H1 (cell line): ENCODE measurements around the gene ACVR1. TPM values are rescaled to one million over a fixed set of nuclear protein-coding genes. Genes with fewer than 3 reads are reported as not detected.

Source experiments
- CTCF ChIA-PET: fragments of 300-600 bp; sonication (Branson Sonifier 250); formaldehyde crosslinking; loops from one replicate; lab custom pipeline; 2021; ENCODE audit not compliant: partially characterized antibody; lab: Charles Lee
- POLR2A ChIA-PET: fragments of 300-600 bp; sonication (Branson Sonifier 250); formaldehyde crosslinking; loops from one replicate; lab custom pipeline; 2021; ENCODE audit warnings: inconsistent platforms; ENCODE audit not compliant: partially characterized antibody; lab: Charles Lee
- DNase-seq, 2 experiments: peaks; one replicate each; pipeline versions ENCODE4 v3.0.0 to v3.0.0-alpha.2; 2010 to 2022; ENCODE audit warnings: low spot score in 2 of 2, low read depth in 1 of 2, mixed read lengths in 1 of 2
- FAIRE-seq: peaks from 2 replicates; lab custom pipeline; 2011; peaks lifted over from hg19 to GRCh38; lab: Jason Lieb, UNC
- H2AFZ ChIP-seq: 2 replicates; pipeline ENCODE4 v1.8.1; 2012; ENCODE audit warnings: low read length, inconsistent platforms
- H2AK5ac ChIP-seq: 2 replicates; pipeline ENCODE4 v1.6.1; 2013; ENCODE audit warnings: low read depth, low read length
- H2BK120ac ChIP-seq: replicated peaks from 2 replicates; pipeline ENCODE3; 2013; ENCODE audit warnings: low read depth, low read length, inconsistent platforms
- H2BK12ac ChIP-seq: 2 replicates; pipeline ENCODE4 v1.6.1; 2013; ENCODE audit warnings: low read depth, low read length
- H2BK15ac ChIP-seq: 2 replicates; pipeline ENCODE4 v1.6.1; 2013; ENCODE audit warnings: low read length
- H2BK20ac ChIP-seq: 2 replicates; pipeline ENCODE4 v1.6.1; 2013; ENCODE audit warnings: low read length
- H2BK5ac ChIP-seq: 2 replicates; pipeline ENCODE4 v1.6.1; 2013; ENCODE audit warnings: low read depth, low read length
- H3K14ac ChIP-seq: 2 replicates; pipeline ENCODE4 v1.6.1; 2013; ENCODE audit warnings: inconsistent platforms; ENCODE audit not compliant: insufficient read length
- H3K18ac ChIP-seq: 2 replicates; pipeline ENCODE4 v1.6.1; 2013; ENCODE audit warnings: low read length; ENCODE audit errors: extremely low read depth
- H3K23ac ChIP-seq: 2 replicates; pipeline ENCODE4 v1.6.1; 2013; ENCODE audit warnings: inconsistent platforms; ENCODE audit not compliant: insufficient read length
- H3K23me2 ChIP-seq: 2 replicates; pipeline ENCODE4 v1.6.1; 2013; ENCODE audit warnings: low read depth, low read length
- H3K27ac ChIP-seq: 2 replicates; pipeline ENCODE4 v1.6.1; 2011; ENCODE audit warnings: low read depth, low read length, inconsistent platforms
- H3K27me3 ChIP-seq, 4 experiments: replicated peaks in 1 of 4; 1 replicate in 1 of 4; 2 replicates in 3 of 4; pipeline versions ENCODE4 v1.6.1 to v1.8.1; 2011 to 2013; ENCODE audit warnings: low read length in 3 of 4, mild to moderate bottlenecking in 3 of 4, inconsistent platforms in 2 of 4, mixed read lengths in 2 of 4, moderate library complexity in 1 of 4; ENCODE audit not compliant: control insufficient read depth in 3 of 4, insufficient read depth in 3 of 4; ENCODE audit errors: extremely low read depth in 1 of 4
- H3K36me3 ChIP-seq, 4 experiments: 2 replicates each; pipeline versions ENCODE4 v1.6.1 to v1.8.1; 2011 to 2013; ENCODE audit warnings: mild to moderate bottlenecking in 4 of 4, low read length in 3 of 4, moderate library complexity in 2 of 4, control low read depth in 1 of 4, inconsistent platforms in 1 of 4; ENCODE audit not compliant: insufficient read depth in 4 of 4, control insufficient read depth in 2 of 4
- H3K4ac ChIP-seq: replicated peaks from 2 replicates; pipeline ENCODE3; 2013; ENCODE audit warnings: low read length, low read depth, mixed read lengths, inconsistent platforms; ENCODE audit not compliant: insufficient read length
- H3K4me1 ChIP-seq, 4 experiments: replicated peaks in 1 of 4; 1 replicate in 1 of 4; 2 replicates in 3 of 4; pipeline versions ENCODE4 v1.6.1 to v1.8.1; 2011 to 2013; ENCODE audit warnings: low read length in 3 of 4, inconsistent platforms in 2 of 4, mixed read lengths in 1 of 4; ENCODE audit not compliant: insufficient read depth in 4 of 4, control insufficient read depth in 3 of 4
- H3K4me2 ChIP-seq, 2 experiments: 2 replicates each; pipeline versions ENCODE4 v1.6.1 to v1.8.1; 2011 to 2013; ENCODE audit warnings: low read depth in 2 of 2, low read length in 2 of 2, control low read depth in 1 of 2, inconsistent platforms in 1 of 2, mild to moderate bottlenecking in 1 of 2; ENCODE audit not compliant: insufficient read depth in 1 of 2
- H3K4me3 ChIP-seq, 4 experiments: fragments of 200-600, 300-600 bp in 1 of 4; sonication (generic), shearing (Covaris generic), sonication (Bioruptor Twin) in 1 of 4; 2 replicates each; pipeline versions ENCODE4 v1.5.1 to v1.8.1; 2011 to 2016; ENCODE audit warnings: low read length in 4 of 4, low read depth in 3 of 4, control low read depth in 2 of 4, inconsistent platforms in 2 of 4, mild to moderate bottlenecking in 2 of 4, mixed read lengths in 1 of 4, moderate library complexity in 1 of 4; ENCODE audit not compliant: insufficient read depth in 2 of 4; ENCODE audit errors: extremely low read depth in 1 of 4
- H3K56ac ChIP-seq: replicated peaks from 2 replicates; pipeline ENCODE3; 2013; ENCODE audit warnings: low read depth, mild to moderate bottlenecking, mixed read lengths, low read length, inconsistent platforms; ENCODE audit not compliant: insufficient read length
- H3K79me1 ChIP-seq: 2 replicates; pipeline ENCODE4 v1.6.1; 2013; ENCODE audit warnings: low read depth, low read length, control low read depth
- H3K79me2 ChIP-seq, 2 experiments: 2 replicates each; pipeline versions ENCODE4 v1.6.1 to v1.8.1; 2012 to 2013; ENCODE audit warnings: low read length in 2 of 2, mild to moderate bottlenecking in 2 of 2, inconsistent platforms in 1 of 2; ENCODE audit not compliant: insufficient read depth in 2 of 2, control insufficient read depth in 1 of 2
- H3K9ac ChIP-seq, 4 experiments: replicated peaks in 1 of 4; 1 replicate in 1 of 4; 2 replicates in 3 of 4; pipeline versions ENCODE4 v1.6.1 to v1.8.1; 2011 to 2013; ENCODE audit warnings: low read depth in 3 of 4, low read length in 3 of 4, control low read depth in 2 of 4, mild to moderate bottlenecking in 2 of 4, moderate library complexity in 2 of 4, inconsistent platforms in 1 of 4; ENCODE audit errors: extremely low read depth in 1 of 4
- H3K9me3 ChIP-seq, 2 experiments: 2 replicates each; pipeline versions ENCODE4 v1.6.1 to v1.8.1; 2012 to 2013; ENCODE audit warnings: mild to moderate bottlenecking in 2 of 2, moderate library complexity in 2 of 2, control low read depth in 1 of 2, inconsistent platforms in 1 of 2, low read depth in 1 of 2, low read length in 1 of 2, mixed read lengths in 1 of 2; ENCODE audit not compliant: insufficient read depth in 2 of 2
- H4K20me1 ChIP-seq, 2 experiments: replicated peaks in 1 of 2; 2 replicates each; pipeline versions ENCODE3 to v1.8.1; 2011 to 2013; ENCODE audit warnings: inconsistent platforms in 2 of 2, low read length in 2 of 2, mild to moderate bottlenecking in 1 of 2; ENCODE audit not compliant: insufficient read depth in 2 of 2, control insufficient read depth in 1 of 2
- H4K5ac ChIP-seq: 2 replicates; pipeline ENCODE4 v1.6.1; 2013; ENCODE audit warnings: low read length, low read depth, mixed read lengths, inconsistent platforms; ENCODE audit not compliant: insufficient read length
- H4K8ac ChIP-seq: 2 replicates; pipeline ENCODE4 v1.8.0; 2013; ENCODE audit warnings: mild to moderate bottlenecking, moderate library complexity, low read length, inconsistent platforms; ENCODE audit not compliant: insufficient read depth; ENCODE audit errors: extremely low read depth
- H4K91ac ChIP-seq: replicated peaks from 2 replicates; pipeline ENCODE3; 2013; ENCODE audit warnings: low read length, mixed read lengths, inconsistent platforms; ENCODE audit not compliant: insufficient read length
- CBX5 ChIP-seq: fragments of 300-800, 300-1000 bp; sonication (generic); IDR thresholded peaks from 2 replicates; pipeline ENCODE4 v1.7.1; 2016; ENCODE audit warnings: antibody characterized with exemption, low read length, low read depth
- KDM4A ChIP-seq: IDR thresholded peaks from one replicate; pipeline ENCODE4 v1.7.1; 2012; ENCODE audit warnings: low read depth, mild to moderate bottlenecking, moderate library complexity, low read length, inconsistent platforms; ENCODE audit not compliant: severe bottlenecking
- POLR2A ChIP-seq, 2 experiments: IDR thresholded peaks; 1 replicate in 1 of 2; 2 replicates in 1 of 2; pipeline ENCODE4 v1.6.1; 2011; ENCODE audit warnings: low read depth in 2 of 2, low read length in 2 of 2, mild to moderate bottlenecking in 2 of 2; ENCODE audit errors: control extremely low read depth in 1 of 2
- WGBS, 2 experiments: shearing (Covaris generic) in 1 of 2; methylation state at CpG; one replicate each; pipeline versions ENCODE4 v1.1.6 to v1.1.7; 2013 to 2015; ENCODE audit warnings: low lambda C conversion rate in 2 of 2, mixed read lengths in 2 of 2, inconsistent platforms in 1 of 2, low coverage in 1 of 2, missing lambda C conversion rate in 1 of 2; ENCODE audit not compliant: insufficient replicate concordance in 2 of 2, insufficient coverage in 1 of 2, insufficient read length in 1 of 2; ENCODE audit errors: extremely low coverage in 1 of 2, missing lambda C conversion rate in 1 of 2; 5-methylcytosine and 5-hydroxymethylcytosine counted together
- polyA plus RNA-seq, 7 experiments: library from polyadenylated mRNA; depleted of rRNA in 3 of 7; stranded (reverse) in 5 of 7; unstranded in 2 of 7; fragments of >200 nt in 5 of 7; fragments of 200-250 nt in 2 of 7; gene quantifications; 1 replicate in 5 of 7; 2 replicates in 1 of 7; 4 replicates in 1 of 7; pipeline versions ENCODE4 v1.2.1 to v1.2.3, GENCODE V29; 2011 to 2013; ENCODE audit warnings: missing spikeins in 2 of 7, mixed read lengths in 2 of 7
- total RNA-seq: library from RNA; stranded (reverse); fragmentation: NEBNext Ultra II Directional; extraction: Animal tissue kit (Norgen Biotek cat#: 25700); gene quantifications from 2 replicates; pipeline ENCODE4 v1.2.1, GENCODE V29; 2021

ACVR1 gene
- total and polyA plus RNA-seq, 2 of the 8 experiments (the other 6 are each of a cell fraction or from before 2014, with no cell fraction given): 8.5 to 17.7 TPM

DNA sequence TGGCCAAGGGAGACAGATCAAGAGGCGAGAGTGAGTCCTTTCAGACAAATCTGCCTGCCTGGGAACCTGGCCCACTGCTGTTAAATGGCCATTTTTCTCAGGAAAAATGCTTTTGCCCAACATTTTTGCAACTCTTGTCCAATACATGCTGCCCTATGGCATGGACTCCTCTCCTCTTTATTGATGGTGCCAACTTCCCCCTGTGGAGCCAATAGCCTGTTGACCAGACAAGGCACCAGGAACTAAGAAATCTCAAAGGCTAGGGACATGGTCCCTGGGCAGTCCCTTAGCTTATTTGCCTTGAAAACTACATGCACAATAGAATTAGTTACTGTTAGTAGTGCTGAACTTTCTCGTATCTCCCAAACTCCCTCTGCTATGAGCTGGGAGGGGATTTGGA lies 155.6 kb downstream of the ACVR1 start:
- CTCF ChIA-PET: no interaction called here
- FAIRE-seq: no peak
- no peak overlapping the region for H2BK15ac ChIP-seq
- TF ChIP-seq KDM4A (no peak), CBX5 (no peak), POLR2A (IDR thresholded peaks at IDR 0.05; ENCODE audit: control extremely low read depth in 1 of 2, low read depth in 2 of 2, low read length in 2 of 2) (no peak)

More for the DNA sequence above, 155.6 kb downstream of the ACVR1 start:
- H2BK5ac ChIP-seq: no peak overlapping the region
- WGBS, 2 experiments: 93% methylated on average over 2 of the region's 2 CpGs; no CpG with 5 or more reads in 1 of the 2 experiments
- H3K4ac ChIP-seq: no peak overlapping the region
- H3K79me1 ChIP-seq: no peaks in the 10 kb centered on the region
- no peak overlapping the region for H2BK12ac ChIP-seq
- no peak overlapping the region for H4K5ac ChIP-seq
- POLR2A ChIA-PET: no interaction called here
- H4K20me1 ChIP-seq: no peaks in the 10 kb centered on the region
- no peak overlapping the region for H3K14ac ChIP-seq
- peaks cover 9 to 13% of the 10 kb centered on the region in 2 experiments; a peak in 3 of 4 replicates for H3K9me3 ChIP-seq
- H3K4me1 ChIP-seq: no peaks in the 10 kb centered on the region
- no peak overlapping the region for H2BK120ac ChIP-seq
- H3K23me2 ChIP-seq: no peaks in the 10 kb centered on the region
- H3K4me2 ChIP-seq: no peak overlapping the region
- H3K18ac ChIP-seq: no peak overlapping the region
- H3K23ac ChIP-seq: no peak overlapping the region
- no peak overlapping the region for H2BK20ac ChIP-seq
- H4K91ac ChIP-seq: no peak overlapping the region
- peaks cover 0 to 1% (median 0%) of the 10 kb centered on the region in 4 experiments; a peak in 1 of 7 replicates for H3K27me3 ChIP-seq
- H3K4me3 ChIP-seq: no peak overlapping the region
- H3K27ac ChIP-seq: no peak overlapping the region
- H4K8ac ChIP-seq: no peak overlapping the region
- H2AFZ ChIP-seq: no peak overlapping the region
- no peak overlapping the region for H3K56ac ChIP-seq
- H2AK5ac ChIP-seq: no peak overlapping the region
- H3K79me2 ChIP-seq: no peaks in the 10 kb centered on the region
- no peak overlapping the region for H3K9ac ChIP-seq
- H3K36me3 ChIP-seq: no peaks in the 10 kb centered on the region; a peak in 2 of 8 replicates
- DNase-seq: no peak
